ENCODE results near the gene MYCN.

- TF ChIP-seq CTCF (IDR thresholded peaks at IDR 0.05) (no peak), POLR2AphosphoS5 (IDR thresholded peaks at IDR 0.05) (no peak)
Observed at GRCh38 chr2:15945909-15946705, 5.8 kb downstream of the MYCN start.

Data from prostate gland (tissue), 2 donors.